Activated effector memory CD4-positive, alpha-beta T cell treated with anti-CD3 and anti-CD28 coated beads, Interleukin-2, amount 50 U/mL, for 16 hours (primary cell): ENCODE data around the gene COL6A2.
A peak's percentile ranks its signal among the peaks of the same experiment; 100 is the strongest.
"Not testable (repeated sequence)": the region's sequence is repeated elsewhere in the genome, so short reads cannot be mapped to it uniquely, and the experiment has no call there.

Experiments
- DNase-seq: peaks from one replicate; pipeline ENCODE4 v3.0.0-alpha.2; 2020

The COL6A2 gene

DNA sequence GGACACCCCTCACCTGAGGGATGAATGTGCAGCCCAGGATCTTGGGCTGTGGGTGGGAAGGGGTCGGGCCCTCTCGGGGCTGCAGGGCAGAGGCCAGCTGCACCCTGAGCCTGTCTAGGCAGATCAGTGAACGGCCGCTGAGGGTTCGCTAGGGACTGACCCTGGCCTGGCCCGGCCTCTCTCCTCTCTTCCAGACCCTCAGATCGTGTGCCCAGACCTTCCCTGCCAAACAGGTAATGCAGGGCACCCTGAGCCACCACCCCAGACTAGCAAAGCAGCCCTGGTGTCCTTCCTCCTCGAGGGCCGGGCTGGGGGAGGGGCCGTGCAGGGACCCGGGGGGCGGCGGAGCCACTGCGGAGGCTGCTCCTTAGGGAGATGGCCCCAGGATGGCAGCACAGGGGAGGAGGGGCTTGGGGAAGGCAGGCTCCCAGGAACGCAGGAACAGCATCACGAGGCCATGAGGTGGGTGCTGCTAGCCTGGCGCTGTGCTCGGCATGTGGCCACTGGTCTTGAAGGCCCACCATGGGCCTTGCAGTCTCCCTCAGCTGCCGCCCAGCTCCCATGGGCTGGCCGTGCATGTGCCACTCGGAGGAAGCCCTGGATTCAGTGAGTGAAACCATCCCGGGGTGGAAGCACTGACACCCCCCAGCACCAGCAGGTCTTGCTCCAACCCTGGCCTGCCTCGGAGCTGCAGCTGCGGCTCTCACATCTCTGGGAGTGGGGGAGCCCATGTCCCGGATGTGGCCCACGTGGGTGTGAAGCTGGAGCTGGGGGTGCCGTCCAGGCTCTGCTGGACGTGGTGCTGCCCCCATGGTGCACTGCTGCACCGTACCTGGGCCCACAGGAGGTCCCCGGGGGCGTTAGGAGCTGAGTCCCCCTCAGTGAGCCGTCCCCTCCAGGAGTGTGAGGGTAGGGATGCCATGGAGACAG lies 28.7 kb downstream of the COL6A2 start:
- DNase-seq: no peak

DNA sequence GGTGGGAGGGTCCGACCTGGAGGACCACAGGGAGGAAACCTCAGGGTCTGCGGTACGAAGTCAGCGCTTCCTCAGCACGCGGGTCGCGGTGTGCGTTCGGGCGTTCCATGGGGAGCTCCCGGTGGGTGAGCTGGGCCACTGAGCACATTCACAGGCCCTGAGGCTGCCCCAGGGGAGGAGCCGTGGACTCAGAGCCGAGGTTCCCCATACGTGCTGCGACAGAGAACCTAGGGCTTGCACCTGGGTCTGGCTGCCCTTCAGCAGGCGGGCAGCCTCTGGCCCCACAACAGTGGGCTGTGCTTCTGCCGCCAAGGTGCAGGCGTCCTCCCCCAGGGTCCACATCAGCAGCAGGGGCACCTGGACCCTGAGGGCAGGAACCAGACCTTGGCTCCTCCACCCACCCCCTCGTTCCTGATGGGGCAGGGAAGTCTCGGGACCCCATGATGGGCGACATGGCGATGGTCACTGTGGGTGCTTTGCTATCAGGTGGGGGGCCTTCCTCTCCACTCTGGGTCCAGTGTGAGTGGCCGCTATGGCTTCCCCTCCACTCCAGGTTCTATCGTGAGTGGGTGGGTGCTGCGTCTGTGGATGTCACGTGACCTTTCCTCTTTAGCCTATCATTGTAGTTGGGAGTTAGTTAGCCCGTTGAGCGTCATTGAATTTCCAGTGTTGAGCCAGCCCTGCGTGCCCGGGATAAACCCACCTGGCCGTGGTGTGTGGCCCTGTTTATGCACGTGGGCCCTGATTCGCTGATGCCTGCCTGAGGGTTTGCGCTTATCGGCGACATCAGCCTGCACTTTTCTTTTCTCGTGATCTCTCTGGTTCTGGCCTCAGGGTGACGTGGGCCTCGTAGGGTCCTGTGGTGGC lies 29.6 kb downstream of the COL6A2 start:
- peak; percentile 56 for DNase-seq

DNA sequence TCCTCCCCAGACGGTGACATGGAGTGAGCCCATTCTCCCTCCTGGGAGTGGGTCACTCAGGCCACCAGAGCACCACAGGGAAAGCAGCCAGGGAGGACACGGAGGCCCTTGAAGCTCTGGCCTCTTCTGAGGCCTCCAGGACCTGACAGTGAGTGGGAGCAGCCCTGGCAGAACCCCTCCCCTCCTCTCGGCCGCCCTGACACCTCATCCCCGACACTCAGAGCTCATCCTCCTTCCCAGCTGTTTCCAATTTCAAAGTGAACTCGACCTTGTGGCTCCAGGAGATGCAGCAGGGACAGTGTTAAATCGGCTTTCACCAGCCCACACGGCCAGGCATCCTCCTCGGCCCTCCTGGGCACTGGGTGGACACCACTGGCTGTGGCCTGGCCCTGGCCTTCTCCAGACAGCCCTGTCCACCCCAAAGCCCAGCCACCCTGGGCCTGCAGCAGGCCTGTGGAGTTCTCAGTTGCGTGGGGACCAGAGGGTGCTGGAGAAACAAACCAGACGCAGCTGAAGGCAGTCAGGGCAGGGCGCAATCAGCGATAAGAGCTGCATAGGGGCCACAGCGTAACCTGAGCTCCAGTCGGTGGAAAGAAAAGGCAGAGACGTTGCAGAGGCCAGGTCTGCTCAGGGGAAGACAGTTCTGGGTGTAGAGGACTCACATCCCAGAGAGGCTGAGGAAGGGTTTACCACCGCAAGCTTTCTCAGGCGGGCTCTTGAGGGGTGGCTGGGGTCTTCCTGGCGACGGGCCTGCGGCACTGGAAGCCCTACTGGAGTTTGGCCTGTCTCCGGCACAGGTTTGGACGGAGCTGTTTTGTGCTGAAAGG lies 30.4 kb downstream of the COL6A2 start:
- DNase-seq: no peak

DNA sequence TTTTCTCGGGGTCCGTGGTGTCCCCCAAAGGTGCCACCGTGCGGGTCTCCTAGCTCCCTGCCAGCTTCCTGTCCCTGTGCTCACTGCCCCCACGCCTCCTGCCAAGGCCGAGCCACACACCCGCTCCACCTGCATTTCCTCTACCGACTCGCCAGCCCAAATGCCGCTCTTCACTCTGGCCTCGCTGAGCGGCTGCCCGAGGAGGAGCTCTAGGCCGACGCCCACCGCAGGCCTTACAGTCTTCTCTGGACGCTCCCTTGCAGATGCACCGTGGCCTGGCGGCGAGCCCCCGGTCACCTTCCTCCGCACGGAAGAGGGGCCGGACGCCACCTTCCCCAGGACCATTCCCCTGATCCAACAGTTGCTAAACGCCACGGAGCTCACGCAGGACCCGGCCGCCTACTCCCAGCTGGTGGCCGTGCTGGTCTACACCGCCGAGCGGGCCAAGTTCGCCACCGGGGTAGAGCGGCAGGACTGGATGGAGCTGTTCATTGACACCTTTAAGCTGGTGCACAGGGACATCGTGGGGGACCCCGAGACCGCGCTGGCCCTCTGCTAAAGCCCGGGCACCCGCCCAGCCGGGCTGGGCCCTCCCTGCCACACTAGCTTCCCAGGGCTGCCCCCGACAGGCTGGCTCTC lies 31.1 kb downstream of the COL6A2 start:
- no peak for DNase-seq

DNA sequence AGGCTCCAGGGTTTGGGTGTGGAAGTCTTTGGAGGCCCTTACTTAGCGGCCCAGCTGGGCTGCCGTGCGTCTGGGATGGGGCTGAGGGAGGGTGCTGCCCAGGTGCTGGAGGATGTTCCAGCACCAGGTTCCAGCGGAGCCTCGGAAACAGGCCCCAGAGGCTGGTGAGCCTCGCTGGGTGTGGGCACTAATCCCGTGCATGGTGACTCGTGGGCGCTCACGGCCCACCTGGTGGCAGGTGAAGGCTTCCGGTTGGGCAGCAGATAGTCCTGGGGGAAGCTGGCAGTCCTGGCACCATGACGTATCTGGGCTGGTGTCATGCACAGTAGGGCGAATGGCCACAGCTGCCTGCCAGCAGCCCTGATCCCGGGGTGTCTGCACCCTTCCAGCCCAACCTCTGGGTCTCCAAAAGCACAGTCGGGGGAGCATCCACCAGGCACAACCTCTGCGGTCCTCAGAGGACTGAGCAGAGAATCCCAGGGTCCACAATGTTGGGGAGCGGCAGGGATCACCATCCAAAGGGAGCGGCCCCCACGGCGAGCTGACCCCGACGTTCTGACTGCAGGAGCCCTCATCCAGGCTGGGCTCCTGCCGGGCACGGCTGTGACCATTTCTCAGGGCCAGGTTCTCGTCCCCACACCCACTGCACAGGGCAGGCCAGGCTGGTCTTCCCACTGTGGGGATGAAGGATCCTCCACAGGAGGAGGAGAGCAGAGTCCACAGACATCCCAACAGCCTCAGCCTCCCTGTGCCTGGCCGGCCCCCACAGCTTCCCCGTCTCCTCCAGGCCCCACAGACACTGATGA lies 32.1 kb downstream of the COL6A2 start:
- DNase-seq: no peak

DNA sequence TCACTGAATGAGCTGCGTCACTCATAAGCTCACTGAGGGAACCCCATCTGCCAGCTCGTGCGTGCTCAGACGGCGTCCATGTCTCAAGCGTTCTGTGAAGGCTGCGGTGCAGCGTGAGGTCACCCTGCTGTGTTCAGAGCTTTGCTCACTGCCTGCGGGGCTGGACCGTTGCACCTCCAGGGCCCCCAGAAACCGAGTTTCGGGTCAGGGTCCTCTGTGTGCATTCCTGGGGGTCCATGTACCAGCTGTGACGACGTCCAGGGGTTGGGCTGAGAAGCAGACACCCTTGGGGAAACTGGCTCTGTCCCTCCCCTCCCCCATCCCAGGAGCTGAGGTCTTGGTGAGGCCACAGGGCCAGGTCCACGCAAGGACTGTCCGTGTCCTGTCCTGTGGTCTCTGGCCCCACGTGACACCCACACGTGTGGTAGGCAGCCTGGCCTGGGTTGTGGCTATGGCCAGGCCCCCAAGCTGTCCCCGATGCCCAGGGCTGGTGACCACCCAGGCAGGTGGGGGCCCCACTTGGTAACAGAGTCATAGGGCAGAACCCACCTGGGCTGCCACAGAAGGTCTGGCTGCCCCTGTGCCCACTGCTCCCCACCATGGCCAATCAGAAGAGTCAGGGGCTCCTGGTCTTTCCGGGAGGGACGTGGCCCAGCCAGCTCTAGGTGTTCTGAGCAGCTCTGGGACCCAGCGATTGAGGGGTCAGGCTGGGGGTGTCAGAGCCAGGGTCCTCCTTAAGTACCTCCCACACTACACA lies 33.1 kb downstream of the COL6A2 start:
- DNase-seq: no peak

DNA sequence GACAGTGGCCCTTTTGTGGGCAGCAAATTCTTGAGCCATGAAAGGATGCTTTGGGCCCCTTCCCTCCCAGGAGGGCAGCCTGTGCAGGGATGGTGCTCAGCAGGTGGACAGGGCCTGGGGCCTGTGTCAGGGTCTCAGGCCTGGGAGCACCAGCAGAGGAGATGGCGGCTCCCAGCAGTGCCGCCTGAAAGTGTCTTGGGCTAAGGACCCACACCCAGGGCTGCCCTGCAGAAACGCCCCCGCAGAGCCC lies 33.6 kb downstream of the COL6A2 start:
- DNase-seq: no peak

DNA sequence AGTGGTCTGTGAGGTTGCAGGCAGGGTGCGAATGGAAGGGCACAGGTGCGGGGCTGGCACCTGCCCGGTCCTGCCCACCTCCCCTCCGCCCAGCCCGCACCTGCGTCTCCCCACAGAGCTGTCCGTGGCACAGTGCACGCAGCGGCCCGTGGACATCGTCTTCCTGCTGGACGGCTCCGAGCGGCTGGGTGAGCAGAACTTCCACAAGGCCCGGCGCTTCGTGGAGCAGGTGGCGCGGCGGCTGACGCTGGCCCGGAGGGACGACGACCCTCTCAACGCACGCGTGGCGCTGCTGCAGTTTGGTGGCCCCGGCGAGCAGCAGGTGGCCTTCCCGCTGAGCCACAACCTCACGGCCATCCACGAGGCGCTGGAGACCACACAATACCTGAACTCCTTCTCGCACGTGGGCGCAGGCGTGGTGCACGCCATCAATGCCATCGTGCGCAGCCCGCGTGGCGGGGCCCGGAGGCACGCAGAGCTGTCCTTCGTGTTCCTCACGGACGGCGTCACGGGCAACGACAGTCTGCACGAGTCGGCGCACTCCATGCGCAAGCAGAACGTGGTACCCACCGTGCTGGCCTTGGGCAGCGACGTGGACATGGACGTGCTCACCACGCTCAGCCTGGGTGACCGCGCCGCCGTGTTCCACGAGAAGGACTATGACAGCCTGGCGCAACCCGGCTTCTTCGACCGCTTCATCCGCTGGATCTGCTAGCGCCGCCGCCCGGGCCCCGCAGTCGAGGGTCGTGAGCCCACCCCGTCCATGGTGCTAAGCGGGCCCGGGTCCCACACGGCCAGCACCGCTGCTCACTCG lies 34.1 kb downstream of the COL6A2 start:
- DNase-seq: no peak

DNA sequence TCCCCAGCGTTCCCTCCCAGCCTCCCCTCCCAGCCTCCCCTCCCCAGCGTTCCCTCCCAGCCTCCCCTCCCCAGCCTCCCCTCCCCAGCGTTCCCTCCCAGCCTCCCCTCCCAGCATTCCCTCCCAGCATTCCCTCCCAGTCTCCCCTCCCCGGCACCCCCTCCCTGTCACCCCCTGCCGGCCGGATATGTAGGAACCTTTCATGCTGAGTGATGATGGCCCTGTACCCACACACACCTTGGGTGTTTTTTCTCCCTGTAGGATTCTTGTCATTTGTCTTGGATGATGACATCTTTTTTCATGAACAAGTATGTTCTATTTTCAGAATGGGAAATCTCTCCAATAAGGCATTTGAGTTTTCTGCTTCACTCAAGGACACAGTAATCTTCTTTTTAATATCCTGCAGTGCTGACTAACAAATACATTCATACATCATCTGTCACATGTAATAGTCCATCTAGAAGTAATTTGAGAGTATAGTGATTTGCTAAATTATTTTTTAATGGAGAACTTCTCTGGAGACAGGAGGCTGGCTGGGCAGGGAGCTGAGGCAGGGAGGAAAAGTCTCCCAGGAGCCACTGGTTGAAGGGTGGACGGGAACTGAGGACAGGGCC lies 38.0 kb downstream of the COL6A2 start:
- no peak for DNase-seq

DNA sequence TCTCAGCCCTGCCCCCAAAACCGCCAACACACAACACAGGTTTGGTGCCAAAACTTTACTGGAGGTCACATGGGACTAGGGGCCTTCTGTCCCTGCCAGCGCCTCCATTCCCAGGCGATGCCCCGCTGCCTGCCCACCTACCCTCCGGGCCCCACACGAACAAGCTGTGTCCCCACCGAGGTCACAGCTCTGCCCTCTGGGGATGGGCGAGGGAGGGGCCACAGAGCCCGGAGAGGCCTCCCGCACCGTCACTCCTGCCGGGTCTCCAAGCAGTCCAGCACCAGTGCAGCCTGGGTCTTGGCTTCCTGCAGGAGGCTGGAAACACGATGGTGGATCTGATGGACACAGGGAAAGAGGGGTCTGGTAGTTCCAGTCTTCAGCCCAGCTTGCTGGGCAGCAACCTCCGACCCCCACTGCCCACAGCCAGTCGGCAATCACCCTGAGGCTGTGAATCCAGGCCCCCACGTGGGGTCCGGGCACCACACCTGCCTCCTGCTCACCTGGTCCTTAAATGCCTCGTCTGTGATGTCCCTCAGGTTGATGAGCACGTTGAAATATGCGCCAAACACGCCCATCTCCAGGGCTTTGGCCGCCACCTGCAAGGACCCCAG lies 38.9 kb downstream of the COL6A2 start:
- DNase-seq: no peak

DNA sequence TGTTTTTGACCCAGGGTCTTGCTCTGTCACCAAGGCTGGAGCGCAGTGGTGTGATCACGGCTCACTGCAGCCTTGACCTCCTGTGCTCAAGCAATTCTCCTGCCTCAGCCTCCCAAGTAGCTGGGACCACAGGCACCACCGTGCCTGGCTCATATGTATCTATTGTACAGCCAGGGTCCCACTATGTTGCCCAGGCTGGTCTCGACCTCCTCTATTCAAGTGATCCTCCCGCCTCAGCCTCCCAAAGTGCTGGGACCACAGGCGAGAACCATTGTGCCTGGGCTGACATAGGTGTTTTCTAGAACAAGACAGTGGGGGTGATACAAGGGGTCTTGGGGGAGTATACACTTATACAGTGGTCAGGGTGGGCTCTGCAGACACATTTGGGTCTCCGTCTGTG lies 40.0 kb downstream of the COL6A2 start:
- no peak for DNase-seq

DNA sequence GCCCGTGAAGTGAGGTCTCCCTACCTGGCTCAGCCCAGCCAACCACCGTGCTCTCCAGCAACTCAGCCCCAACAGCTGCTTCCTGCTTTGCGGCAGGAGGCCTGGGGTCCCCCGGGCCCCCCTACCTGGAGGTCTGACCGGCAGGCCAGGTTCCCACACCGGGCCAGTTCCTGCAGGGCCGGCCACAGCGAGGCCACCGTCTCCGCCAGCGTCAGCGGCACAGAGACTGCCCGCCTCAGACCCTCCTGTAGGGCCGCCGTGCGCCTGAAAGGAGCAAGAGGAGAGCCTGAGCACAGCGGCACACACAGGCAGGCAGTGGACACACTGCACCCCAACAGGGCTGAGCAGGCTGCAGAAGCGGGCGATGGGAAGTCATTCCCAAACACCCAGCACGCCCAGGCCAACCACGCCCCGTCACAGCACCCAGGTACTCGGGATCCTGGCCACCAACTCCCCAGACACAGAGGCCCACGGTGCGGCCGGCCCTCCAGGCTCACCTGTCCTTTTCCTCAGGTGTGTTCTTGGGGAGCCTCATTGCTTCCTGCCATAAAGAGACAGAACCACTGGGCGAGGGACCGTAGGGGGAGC lies 40.6 kb downstream of the COL6A2 start:
- no peak for DNase-seq

DNA sequence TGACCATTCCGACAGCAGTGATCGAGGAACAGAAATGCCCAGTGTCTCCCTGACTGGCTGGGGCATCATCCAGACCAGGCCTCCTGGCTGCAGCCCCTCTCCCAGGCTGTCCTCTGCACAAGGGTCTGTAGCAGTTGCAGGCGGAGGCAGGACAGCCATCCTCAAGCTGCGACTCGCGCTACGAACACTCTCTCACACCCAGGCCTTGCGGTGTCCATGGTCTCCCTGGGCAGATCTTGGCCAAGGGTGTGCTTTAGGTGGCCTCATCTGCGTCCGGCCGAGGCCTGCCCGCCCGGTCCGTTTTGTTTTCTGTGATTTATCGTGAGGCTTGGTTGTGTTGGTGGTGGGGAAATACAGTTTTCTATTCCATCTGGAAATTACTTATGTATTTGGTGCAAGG lies 41.8 kb downstream of the COL6A2 start:
- DNase-seq: no peak

DNA sequence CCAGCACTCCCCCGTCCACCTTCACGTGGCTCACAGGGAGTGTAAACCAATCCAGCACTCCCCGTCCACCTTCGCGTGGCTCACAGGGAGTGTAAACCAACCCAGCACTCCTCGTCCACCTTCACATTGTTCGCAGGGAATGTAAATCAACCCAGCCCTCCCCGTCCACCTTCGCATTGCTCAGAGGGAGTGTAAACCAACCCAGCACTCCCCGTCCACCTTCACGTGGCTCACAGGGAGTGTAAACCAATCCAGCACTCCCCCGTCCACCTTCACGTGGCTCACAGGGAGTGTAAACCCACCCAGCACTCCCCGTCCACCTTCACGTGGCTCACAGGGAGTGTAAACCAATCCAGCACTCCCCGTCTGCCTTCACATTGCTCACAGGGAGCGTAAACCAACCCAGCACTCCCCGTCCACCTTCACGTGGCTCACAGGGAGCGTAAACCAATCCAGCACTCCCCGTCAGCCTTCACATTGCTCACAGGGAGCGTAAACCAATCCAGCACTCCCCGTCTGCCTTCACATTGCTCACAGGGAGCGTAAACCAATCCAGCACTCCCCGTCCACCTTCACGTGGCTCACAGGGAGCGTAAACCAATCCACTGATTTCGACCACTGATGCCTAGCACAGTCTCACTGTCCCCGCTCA lies 42.6 kb downstream of the COL6A2 start:
- DNase-seq: not testable (repeated sequence)

DNA sequence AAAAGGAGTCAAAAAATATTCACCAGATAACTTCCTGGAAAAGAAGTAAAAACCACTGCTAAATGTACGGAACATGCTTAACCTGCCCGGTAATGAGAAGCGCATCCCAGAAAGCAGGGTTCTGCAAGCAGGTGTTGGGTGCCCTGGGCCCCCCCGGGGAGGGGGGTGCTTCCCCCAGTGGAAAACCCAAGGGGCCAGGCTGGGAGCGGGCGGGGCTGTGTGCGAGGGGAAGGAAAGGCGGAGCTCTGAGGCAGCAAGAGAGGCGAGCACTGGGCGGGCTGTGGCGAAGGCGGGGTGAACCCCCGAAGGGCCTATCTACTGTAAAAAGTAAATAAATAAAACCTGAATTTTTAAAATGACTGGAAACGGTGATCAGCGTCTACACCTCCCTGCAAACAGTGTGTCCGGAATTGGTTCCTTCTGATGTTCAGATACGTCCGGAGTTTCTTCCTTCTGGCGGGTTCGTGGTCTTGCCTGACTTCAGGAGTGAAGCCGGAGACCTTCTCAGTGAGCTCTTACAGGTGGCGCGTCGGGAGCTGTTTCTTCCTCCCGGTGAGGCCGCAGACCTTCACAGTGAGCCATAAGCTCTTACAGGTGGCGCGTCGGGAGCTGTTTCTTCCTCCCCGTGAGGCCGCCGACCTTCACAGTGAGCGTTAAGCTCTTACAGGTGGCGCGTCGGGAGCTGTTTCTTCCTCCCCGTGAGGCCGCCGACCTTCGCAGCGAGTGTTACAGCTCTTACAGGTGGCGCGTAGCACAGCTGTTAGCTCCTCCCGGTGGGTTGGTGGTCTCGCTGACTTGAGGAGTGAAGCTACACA lies 44.1 kb downstream of the COL6A2 start:
- DNase-seq: no peak

DNA sequence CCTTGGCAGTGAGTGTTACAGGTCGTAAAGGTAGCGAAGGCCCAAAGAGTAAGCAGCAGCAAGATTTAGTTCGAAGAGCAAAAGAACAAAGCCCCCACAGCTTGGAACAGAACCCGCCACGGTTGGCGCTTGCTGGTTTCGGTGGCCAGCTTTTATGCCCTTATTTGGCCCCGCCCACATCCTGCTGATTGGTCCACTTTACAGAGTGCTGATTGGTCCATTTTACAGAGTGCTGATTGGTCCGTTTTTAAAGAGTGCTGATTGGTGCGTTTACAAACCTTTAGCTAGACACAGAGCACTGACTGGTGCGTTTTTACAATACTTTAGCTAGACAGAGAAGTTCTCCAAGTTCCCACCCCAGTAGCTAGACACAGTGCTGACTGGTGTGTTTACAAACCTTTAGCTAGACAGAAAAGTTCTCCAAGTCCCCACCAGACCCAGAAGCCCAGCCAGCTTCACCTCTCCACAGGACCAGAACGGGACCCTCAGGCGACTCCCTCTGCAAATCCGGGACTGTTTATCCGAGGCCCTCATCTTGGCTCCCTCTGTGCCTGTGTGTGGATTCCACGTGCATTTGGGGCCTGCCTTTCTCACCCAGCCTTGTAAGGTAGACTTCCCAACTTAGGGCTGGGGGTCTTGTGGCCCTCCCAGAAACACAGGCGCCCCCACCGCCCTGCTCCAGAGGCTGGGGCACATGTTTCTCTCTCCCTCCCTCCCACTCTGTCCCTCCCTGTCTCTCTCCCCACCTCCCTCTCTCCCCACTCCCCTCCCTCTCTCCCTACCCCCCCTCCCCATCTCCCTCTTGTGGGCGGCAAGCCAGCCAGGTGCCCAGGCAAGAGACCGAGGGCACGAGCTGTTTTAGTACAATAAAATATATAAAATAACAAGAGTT lies 44.9 kb downstream of the COL6A2 start:
- DNase-seq: no peak
